WERI-Rb-1 (cell line): ENCODE results near the gene SLC17A2.

ENCODE experiments used
- DNase-seq: peaks from one replicate; pipeline ENCODE4 v3.0.0-alpha.2; 2020
- H3K27ac ChIP-seq: fragments of 250-450 bp; sonication (Bioruptor Pico); 2 replicates; pipeline ENCODE4 v1.5.1; 2020; ENCODE audit warnings: mild to moderate bottlenecking, moderate library complexity
- H3K27me3 ChIP-seq: fragments of 250-450 bp; sonication (Bioruptor Pico); 2 replicates; pipeline ENCODE4 v1.5.1; 2021; ENCODE audit warnings: mild to moderate bottlenecking, low read depth, moderate library complexity; ENCODE audit not compliant: insufficient read depth, severe bottlenecking
- H3K36me3 ChIP-seq: fragments of 250-450 bp; sonication (Bioruptor Pico); 2 replicates; pipeline ENCODE4 v1.5.1; 2020; ENCODE audit warnings: mild to moderate bottlenecking, moderate library complexity
- H3K4me3 ChIP-seq: 2 replicates; pipeline ENCODE4 v1.5.1; 2011; ENCODE audit warnings: low read depth, mild to moderate bottlenecking, control low read depth, low read length
- H3K9me3 ChIP-seq: fragments of 250-450 bp; sonication (Bioruptor Pico); 2 replicates; pipeline ENCODE4 v1.5.1; 2021; ENCODE audit warnings: mild to moderate bottlenecking, moderate library complexity; ENCODE audit not compliant: severe bottlenecking
- CTCF ChIP-seq: IDR thresholded peaks from 2 replicates; pipeline ENCODE4 v1.5.1; 2011; ENCODE audit warnings: low read depth, mild to moderate bottlenecking, control low read depth, inconsistent platforms, low read length

Gene SLC17A2

DNA sequence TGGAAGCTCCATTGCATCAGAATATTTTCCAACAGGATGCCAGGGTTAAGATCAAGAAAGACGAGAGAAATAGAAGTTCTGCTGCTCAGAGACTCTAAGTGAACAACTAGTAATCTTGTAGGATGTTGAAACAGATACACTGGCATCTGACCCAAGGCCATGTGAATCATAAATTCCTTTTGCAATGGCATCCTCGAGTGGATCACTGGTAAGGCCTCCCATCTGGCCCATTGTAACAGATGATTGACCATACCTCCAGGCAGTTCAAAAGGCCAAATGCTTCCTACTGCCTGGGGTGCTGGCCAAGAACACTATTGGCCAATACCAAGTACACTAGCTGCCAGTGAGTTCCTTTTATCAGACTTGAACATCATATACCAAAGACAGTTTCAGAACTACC lies 46.5 kb downstream of the SLC17A2 start:
- no peak for DNase-seq
- no peak overlapping the region for H3K27ac ChIP-seq

GRCh38 chr6:25883536-25883935 lies 47.0 kb downstream of the SLC17A2 start:
- H3K9me3 ChIP-seq, result no peaks in the 10 kb centered on the region
- no peak overlapping the region for H3K27ac ChIP-seq
- no peaks in the 10 kb centered on the region for H3K36me3 ChIP-seq
- no peak for DNase-seq
- TF ChIP-seq CTCF, result no peak
- no peak overlapping the region for H3K4me3 ChIP-seq
- H3K27me3 ChIP-seq, result no peaks in the 10 kb centered on the region

More for the DNA sequence above, 46.5 kb downstream of the SLC17A2 start:
- no peak for TF ChIP-seq CTCF
- Histone ChIP-seq H3K27me3 (no peaks in the 10 kb centered on the region), H3K36me3 (no peaks in the 10 kb centered on the region), H3K9me3 (no peaks in the 10 kb centered on the region), H3K4me3 (no peak overlapping the region)

DNA sequence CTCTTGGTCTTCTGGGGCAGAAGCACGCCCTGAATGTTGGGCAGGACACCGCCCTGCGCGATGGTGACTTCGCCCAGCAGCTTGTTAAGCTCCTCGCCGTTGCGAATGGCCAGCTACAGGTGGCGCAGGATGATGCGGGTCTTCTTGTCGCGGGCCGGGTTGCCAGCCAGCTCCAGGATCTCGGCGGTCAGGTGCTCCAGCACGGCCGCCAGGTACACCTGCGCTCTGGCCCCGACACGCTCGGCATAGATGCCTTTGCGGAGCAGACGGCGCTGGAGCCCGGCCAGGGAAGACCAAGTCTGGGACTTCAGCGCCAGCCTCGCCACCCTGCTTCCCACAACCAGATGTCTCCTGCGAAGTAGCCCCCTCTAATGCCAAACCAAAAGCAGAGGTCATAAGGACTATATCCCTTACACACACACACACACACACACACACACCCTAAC lies 48.4 kb downstream of the SLC17A2 start:
- H3K27me3 ChIP-seq, result no peaks in the 10 kb centered on the region
- H3K27ac ChIP-seq, result no peak overlapping the region
- no peak for TF ChIP-seq CTCF
- H3K36me3 ChIP-seq, result no peaks in the 10 kb centered on the region
- H3K4me3 ChIP-seq, result no peak overlapping the region
- no peaks in the 10 kb centered on the region for H3K9me3 ChIP-seq
- DNase-seq, result no peak

DNA sequence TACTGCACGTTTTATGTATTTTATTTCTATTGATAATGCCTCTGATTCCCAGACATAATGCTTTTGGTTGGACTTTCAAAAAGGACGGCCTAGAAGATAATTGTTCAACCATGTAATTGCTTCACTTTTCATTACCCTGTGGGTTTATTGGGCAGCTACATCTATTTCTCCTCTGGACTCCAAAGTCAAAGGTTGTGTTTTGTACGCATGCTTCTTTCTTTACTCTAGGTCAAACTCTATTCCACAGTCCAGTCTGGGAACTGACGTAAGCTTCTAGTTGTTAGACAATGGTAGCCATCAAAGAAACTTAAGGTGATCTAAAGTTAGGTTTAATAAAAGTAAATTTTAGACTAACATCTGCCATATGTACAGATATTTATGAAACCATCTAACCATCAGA lies 49.9 kb downstream of the SLC17A2 start:
- no peaks in the 10 kb centered on the region for H3K27me3 ChIP-seq
- no peak for DNase-seq
- H3K9me3 ChIP-seq, result no peaks in the 10 kb centered on the region
- H3K36me3 ChIP-seq, result no peaks in the 10 kb centered on the region
- TF ChIP-seq CTCF, result no peak
- no peak overlapping the region for H3K27ac ChIP-seq
- no peak overlapping the region for H3K4me3 ChIP-seq

GRCh38 chr6:25878721-25879322 lies 51.7 kb downstream of the SLC17A2 start:
- Histone ChIP-seq H3K4me3 (no peak overlapping the region), H3K27ac (no peak overlapping the region), H3K27me3 (no peaks in the 10 kb centered on the region), H3K9me3 (no peaks in the 10 kb centered on the region), H3K36me3 (no peaks in the 10 kb centered on the region)
- no peak for TF ChIP-seq CTCF
- no peak for DNase-seq
